HepG2 (cell line): Measurements from ENCODE around the gene BZW1. TPM values are rescaled to one million over a fixed set of nuclear protein-coding genes. Genes with fewer than 3 reads are reported as not detected.
"Not testable (repeated sequence)": the region's sequence is repeated elsewhere in the genome, so short reads cannot be mapped to it uniquely, and the experiment has no call there.

ENCODE experiments used
- ATAC-seq: fragments of 200-7000 bp; cut with Tn5 transposase; 3 replicates; pipeline ENCODE4 v1.9.1; 2020; ENCODE audit warnings: mild to moderate bottlenecking, moderate library complexity
- BruUV-seq: library from RNA; stranded (reverse); fragments of 400-500 nt; replicated peaks from 2 replicates; lab custom pipeline; 2021; lab: Mats Ljungman, UMichigan
- CTCF ChIA-PET: fragments of 300-600 bp; formaldehyde crosslinking; extraction: SDS; loops from one replicate; lab custom pipeline; 2021; ENCODE audit warnings: low total read pairs, inconsistent platforms, low intra/inter-chr PET ratio; lab: Yijun Ruan, JAX
- POLR2A ChIA-PET: fragments of 350-600 bp; sonication (Branson Sonifier 250); formaldehyde crosslinking; loops from one replicate; lab custom pipeline; 2020; ENCODE audit warnings: antibody characterized with exemption, inconsistent platforms; lab: Yijun Ruan, JAX
- DNase-seq: peaks from one replicate; pipeline ENCODE4 v3.0.0-alpha.2; 2015; ENCODE audit warnings: low spot score
- FAIRE-seq: peaks from 3 replicates; lab custom pipeline; 2011; peaks lifted over from hg19 to GRCh38; lab: Jason Lieb, UNC
- H2AFZ ChIP-seq: one replicate; pipeline ENCODE4 v1.6.1; 2011; ENCODE audit warnings: low read length, inconsistent platforms
- H3K27ac ChIP-seq: fragments of 300-600 bp; 3 replicates; pipeline ENCODE4 v1.8.0; 2011; ENCODE audit warnings: mixed run types, mild to moderate bottlenecking, mixed read lengths, low read length, inconsistent platforms; ENCODE audit not compliant: insufficient read depth; ENCODE audit errors: extremely low read length
- H3K27me3 ChIP-seq, 2 experiments: fragments of 200-600 bp in 1 of 2; 2 replicates in 1 of 2; 3 replicates in 1 of 2; pipeline versions ENCODE4 v1.6.0 to v1.8.0; 2011; ENCODE audit warnings: low read length in 2 of 2, mild to moderate bottlenecking in 2 of 2, moderate library complexity in 2 of 2, inconsistent platforms in 1 of 2; ENCODE audit not compliant: insufficient read depth in 2 of 2, control insufficient read depth in 1 of 2
- H3K36me3 ChIP-seq, 2 experiments: fragments of 200-600 bp in 1 of 2; replicated peaks in 1 of 2; 2 replicates in 1 of 2; 3 replicates in 1 of 2; pipeline versions ENCODE4 v1.5.1 to v1.8.0; 2011; ENCODE audit warnings: low read length in 2 of 2, inconsistent platforms in 1 of 2; ENCODE audit not compliant: insufficient read depth in 2 of 2, control insufficient read depth in 1 of 2
- H3K4me1 ChIP-seq: 2 replicates; pipeline ENCODE4 v1.5.1; 2012; ENCODE audit warnings: low read length, inconsistent platforms; ENCODE audit not compliant: insufficient read depth
- H3K4me2 ChIP-seq: 2 replicates; pipeline ENCODE4 v1.6.0; 2011; ENCODE audit warnings: low read depth, low read length, inconsistent platforms
- H3K4me3 ChIP-seq, 3 experiments: fragments of 200-600 bp in 1 of 3; sonication (generic), shearing (Covaris generic) in 1 of 3; replicated peaks in 1 of 3; 2 replicates each; pipeline ENCODE4 v1.5.1; 2011 to 2016; ENCODE audit warnings: low read length in 3 of 3, inconsistent platforms in 2 of 3, low read depth in 2 of 3, mild to moderate bottlenecking in 2 of 3, control low read depth in 1 of 3, mixed read lengths in 1 of 3; ENCODE audit not compliant: insufficient read depth in 1 of 3
- H3K79me2 ChIP-seq: one replicate; pipeline ENCODE4 v1.6.1; 2011; ENCODE audit warnings: low read length, inconsistent platforms; ENCODE audit not compliant: insufficient read depth
- H3K9ac ChIP-seq: 2 replicates; pipeline ENCODE4 v1.6.0; 2011; ENCODE audit warnings: mild to moderate bottlenecking, low read depth, low read length, inconsistent platforms; ENCODE audit not compliant: insufficient read depth
- H3K9me3 ChIP-seq: 2 replicates; pipeline ENCODE4 v1.5.1; 2012; ENCODE audit warnings: mild to moderate bottlenecking, low read length
- H4K20me1 ChIP-seq: 2 replicates; pipeline ENCODE4 v1.6.0; 2011; ENCODE audit warnings: inconsistent platforms, mild to moderate bottlenecking, low read length, moderate library complexity; ENCODE audit not compliant: insufficient read depth
- CCDC6 ChIP-seq: sonication (generic); formaldehyde crosslinking; IDR thresholded peaks from 2 replicates; pipeline ENCODE4 v1.8.1; 2022; ENCODE audit warnings: mild to moderate bottlenecking, missing genetic modification reagents, moderate library complexity
- DMTF1 ChIP-seq: sonication (generic); formaldehyde crosslinking; IDR thresholded peaks from 2 replicates; pipeline ENCODE4 v1.4.0; 2020; ENCODE audit warnings: mild to moderate bottlenecking, missing genetic modification reagents
- KLF11 ChIP-seq: IDR thresholded peaks from 2 replicates; pipeline ENCODE4 v1.6.1; 2016; ENCODE audit warnings: missing compliant biosample characterization
- MTF2 ChIP-seq: sonication (generic); formaldehyde crosslinking; IDR thresholded peaks from 2 replicates; pipeline ENCODE4 v1.5.0; 2020; ENCODE audit warnings: missing genetic modification reagents, borderline replicate concordance
- ZMYM3 ChIP-seq: sonication (generic); formaldehyde crosslinking; IDR thresholded peaks from 2 replicates; pipeline ENCODE4 v1.5.1; 2020; ENCODE audit warnings: mild to moderate bottlenecking, missing genetic modification reagents
- ZNF430 ChIP-seq: sonication (generic); formaldehyde crosslinking; IDR thresholded peaks from 2 replicates; pipeline ENCODE4 v1.9.0; 2021; ENCODE audit warnings: mild to moderate bottlenecking, missing genetic modification reagents
- ZNF431 ChIP-seq: sonication (generic); formaldehyde crosslinking; IDR thresholded peaks from 2 replicates; pipeline ENCODE4 v1.9.0; 2022; ENCODE audit warnings: missing genetic modification reagents, low read depth, mild to moderate bottlenecking, borderline replicate concordance
- ZNF619 ChIP-seq: sonication (generic); formaldehyde crosslinking; IDR thresholded peaks from 2 replicates; pipeline ENCODE4 v1.4.0; 2020; ENCODE audit warnings: mild to moderate bottlenecking, missing genetic modification reagents
- WGBS: methylation state at CpG from one replicate; pipeline ENCODE4 v1.1.6; 2017; ENCODE audit warnings: low lambda C conversion rate; 5-methylcytosine and 5-hydroxymethylcytosine counted together
- in situ Hi-C: cut with HindIII; loops from 2 replicates; pipeline ENCODE4 v1.10.0; 2017; ENCODE audit warnings: low pct_unique_long_range_greater_than_20kb; ENCODE audit not compliant: extremely low pct_ligation_motif_present
- intact Hi-C: fragments of 100-400 bp; cut with micrococcal nuclease; formaldehyde crosslinking; loops from one replicate; pipeline ENCODE4 v1.10.0; 2022; ENCODE audit not compliant: unreplicated experiment
- polyA plus RNA-seq, 8 experiments: library from polyadenylated mRNA; depleted of rRNA in 3 of 8; stranded (reverse) in 7 of 8; unstranded in 1 of 8; fragments of >200 nt; fragmentation: Illumina TruSeq in 4 of 8; extraction: Trizol in 4 of 8; gene quantifications; 2 replicates each; pipeline versions ENCODE4 v1.2.1 to v1.2.3, GENCODE V29; 2011 to 2016; ENCODE audit warnings: low read depth in 4 of 8, missing spikeins in 1 of 8, mixed read lengths in 1 of 8; ENCODE audit not compliant: insufficient read depth in 1 of 8
- total RNA-seq, 5 experiments: library from RNA; depleted of rRNA; stranded (reverse); fragments of >200 nt; fragmentation: Illumina TruSeq; extraction: Trizol; gene quantifications; 2 replicates each; pipeline ENCODE4 v1.2.3, GENCODE V29; 2016; ENCODE audit warnings: low read depth in 1 of 5
- TF ChIP-seq, protein P1 (sequence below): sonication (generic); formaldehyde crosslinking; IDR thresholded peaks from 2 replicates; pipeline ENCODE4 v1.4.0; 2020; ENCODE audit warnings: mild to moderate bottlenecking, missing genetic modification reagents
- TF ChIP-seq, protein P2 (sequence below): sonication (generic); formaldehyde crosslinking; IDR thresholded peaks from 2 replicates; pipeline ENCODE4 v1.5.1; 2020; ENCODE audit warnings: missing genetic modification reagents, mild to moderate bottlenecking, borderline replicate concordance

The BZW1 gene
- total and polyA plus RNA-seq, 2 of the 13 experiments (the other 11 are each of a cell fraction or from before 2014, with no cell fraction given), result 106 to 384 TPM

- H3K79me2 ChIP-seq, POLR2A ChIA-PET, CTCF ChIA-PET, H4K20me1 ChIP-seq, intact Hi-C loops, H2AFZ ChIP-seq, H3K36me3 ChIP-seq, H3K4me2 ChIP-seq, H3K27ac ChIP-seq, H3K9ac ChIP-seq, DNase-seq, H3K9me3 ChIP-seq, H3K4me3 ChIP-seq: not testable (repeated sequence)
- peak; percentile 27 for ATAC-seq
- in situ Hi-C loops, result loop anchor here (25.0 kb wide), 1 partner anchor 839 kb away; the partner anchor contains the start of genes MAIP1 and TYW5
- H3K4me1 ChIP-seq, result peaks cover 16% of the 10 kb centered on the region
- no CpG with 5 or more reads among the region's 1 CpG for WGBS
- TF ChIP-seq ZNF431 (CRISPR knock-in tag) (peak; percentile 91; the same call in 1 of the 2 replicates), ZNF430 (CRISPR knock-in tag) (0 out of 2 replicates have a peak, but pooled peaks have one; percentile 32)
- TF ChIP-seq, all 625 proteins: peak for 2; not testable (repeated sequence) for 623
- BruUV-seq, H3K27me3 ChIP-seq: not testable (repeated sequence)
- peak; percentile 37 for FAIRE-seq
These were observed 10.3 kb upstream of the BZW1 start for GRCh38 chr2:200801431-200801830.

- in situ Hi-C loops, result loop anchor here (5.0 to 25.0 kb wide), 3 partner anchors 67 to 847 kb away; partner anchors contain the start of genes MAIP1 and TYW5
- TF ChIP-seq, protein P1, sequence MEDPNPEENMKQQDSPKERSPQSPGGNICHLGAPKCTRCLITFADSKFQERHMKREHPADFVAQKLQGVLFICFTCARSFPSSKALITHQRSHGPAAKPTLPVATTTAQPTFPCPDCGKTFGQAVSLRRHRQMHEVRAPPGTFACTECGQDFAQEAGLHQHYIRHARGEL (CRISPR knock-in tag), result no peak
- TF ChIP-seq DMTF1 (no peak), KLF11 (CRISPR knock-in tag) (no peak), ZNF619 (no peak), ZMYM3 (CRISPR knock-in tag) (peak; percentile 60; the same call in 1 of the 2 replicates), CCDC6 (CRISPR knock-in tag) (no peak), MTF2 (CRISPR knock-in tag) (no peak)
- TF ChIP-seq, protein P2, sequence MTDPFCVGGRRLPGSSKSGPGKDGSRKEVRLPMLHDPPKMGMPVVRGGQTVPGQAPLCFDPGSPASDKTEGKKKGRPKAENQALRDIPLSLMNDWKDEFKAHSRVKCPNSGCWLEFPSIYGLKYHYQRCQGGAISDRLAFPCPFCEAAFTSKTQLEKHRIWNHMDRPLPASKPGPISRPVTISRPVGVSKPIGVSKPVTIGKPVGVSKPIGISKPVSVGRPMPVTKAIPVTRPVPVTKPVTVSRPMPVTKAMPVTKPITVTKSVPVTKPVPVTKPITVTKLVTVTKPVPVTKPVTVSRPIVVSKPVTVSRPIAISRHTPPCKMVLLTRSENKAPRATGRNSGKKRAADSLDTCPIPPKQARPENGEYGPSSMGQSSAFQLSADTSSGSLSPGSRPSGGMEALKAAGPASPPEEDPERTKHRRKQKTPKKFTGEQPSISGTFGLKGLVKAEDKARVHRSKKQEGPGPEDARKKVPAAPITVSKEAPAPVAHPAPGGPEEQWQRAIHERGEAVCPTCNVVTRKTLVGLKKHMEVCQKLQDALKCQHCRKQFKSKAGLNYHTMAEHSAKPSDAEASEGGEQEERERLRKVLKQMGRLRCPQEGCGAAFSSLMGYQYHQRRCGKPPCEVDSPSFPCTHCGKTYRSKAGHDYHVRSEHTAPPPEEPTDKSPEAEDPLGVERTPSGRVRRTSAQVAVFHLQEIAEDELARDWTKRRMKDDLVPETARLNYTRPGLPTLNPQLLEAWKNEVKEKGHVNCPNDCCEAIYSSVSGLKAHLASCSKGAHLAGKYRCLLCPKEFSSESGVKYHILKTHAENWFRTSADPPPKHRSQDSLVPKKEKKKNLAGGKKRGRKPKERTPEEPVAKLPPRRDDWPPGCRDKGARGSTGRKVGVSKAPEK (CRISPR knock-in tag), result no peak
These were observed 2.0 kb upstream of the BZW1 start for GRCh38 chr2:200809506-200810251.

More at GRCh38 chr2:200809506-200810251, 2.0 kb upstream of the BZW1 start:
- H3K4me3 ChIP-seq, result peak overlapping the region in 1 of 3 experiments; percentile 92; a peak in 1 of 6 replicates
- H2AFZ ChIP-seq, result peak overlapping the region; percentile 72
- 44% methylated on average over 7 of the region's 7 CpGs for WGBS
- no peak overlapping the region for H3K27ac ChIP-seq
- peaks cover 41% of the 10 kb centered on the region for H3K4me1 ChIP-seq
- POLR2A ChIA-PET, result interaction anchor here (0.7 to 2.5 kb wide), 10 partner anchors 10 to 424 kb away, joined by 4 to 25 read pairs (median 7); partner anchors contain the start of gene CLK1
- FAIRE-seq (no peak), ATAC-seq (no peak), DNase-seq (no peak)
- H3K4me2 ChIP-seq, result peak overlapping the region; percentile 98
- peaks cover 0 to 5% of the 10 kb centered on the region in 2 experiments; a peak in 2 of 5 replicates for H3K27me3 ChIP-seq
- peaks cover 5 to 11% of the 10 kb centered on the region in 2 experiments for H3K36me3 ChIP-seq
- H3K9me3 ChIP-seq, result no peaks in the 10 kb centered on the region
- no TSS peak for BruUV-seq
- peaks cover 30% of the 10 kb centered on the region for H3K79me2 ChIP-seq
- H3K9ac ChIP-seq, result no peak overlapping the region
- CTCF ChIA-PET, result no interaction called here
- H4K20me1 ChIP-seq, result peaks cover 21% of the 10 kb centered on the region
- intact Hi-C loops, result loop anchor here (2.0 to 5.0 kb wide), 3 partner anchors 53 to 232 kb away; partner anchors contain the start of genes NIF3L1 and PPIL3
